ENCODE results near the gene CACNA2D3.

DNA sequence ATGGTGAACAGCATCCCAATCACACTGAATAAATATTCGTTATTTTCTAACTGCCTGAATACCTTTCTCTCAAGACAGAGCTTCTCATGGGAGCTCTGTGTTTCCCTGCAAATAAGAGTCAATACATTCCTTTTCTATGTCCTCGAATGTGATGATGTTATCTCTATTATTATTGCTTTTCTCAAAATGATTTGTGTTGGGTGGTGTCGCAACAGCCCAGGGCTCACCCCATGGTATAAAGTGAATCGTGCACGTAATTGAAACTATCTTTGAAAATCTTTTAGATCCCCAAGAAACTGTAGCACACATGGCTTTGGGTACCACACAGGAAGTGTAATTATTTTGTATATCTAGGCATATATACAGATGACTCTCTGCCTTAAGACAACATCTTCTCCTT, 996.1 kb downstream of the CACNA2D3 start:
- no peak for TF ChIP-seq EZH2 (IDR thresholded peaks at IDR 0.05; ENCODE audit: insufficient read depth, low read length)
- TF ChIP-seq, protein P1, sequence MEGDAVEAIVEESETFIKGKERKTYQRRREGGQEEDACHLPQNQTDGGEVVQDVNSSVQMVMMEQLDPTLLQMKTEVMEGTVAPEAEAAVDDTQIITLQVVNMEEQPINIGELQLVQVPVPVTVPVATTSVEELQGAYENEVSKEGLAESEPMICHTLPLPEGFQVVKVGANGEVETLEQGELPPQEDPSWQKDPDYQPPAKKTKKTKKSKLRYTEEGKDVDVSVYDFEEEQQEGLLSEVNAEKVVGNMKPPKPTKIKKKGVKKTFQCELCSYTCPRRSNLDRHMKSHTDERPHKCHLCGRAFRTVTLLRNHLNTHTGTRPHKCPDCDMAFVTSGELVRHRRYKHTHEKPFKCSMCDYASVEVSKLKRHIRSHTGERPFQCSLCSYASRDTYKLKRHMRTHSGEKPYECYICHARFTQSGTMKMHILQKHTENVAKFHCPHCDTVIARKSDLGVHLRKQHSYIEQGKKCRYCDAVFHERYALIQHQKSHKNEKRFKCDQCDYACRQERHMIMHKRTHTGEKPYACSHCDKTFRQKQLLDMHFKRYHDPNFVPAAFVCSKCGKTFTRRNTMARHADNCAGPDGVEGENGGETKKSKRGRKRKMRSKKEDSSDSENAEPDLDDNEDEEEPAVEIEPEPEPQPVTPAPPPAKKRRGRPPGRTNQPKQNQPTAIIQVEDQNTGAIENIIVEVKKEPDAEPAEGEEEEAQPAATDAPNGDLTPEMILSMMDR (IDR thresholded peaks at IDR 0.05; ENCODE audit: insufficient read depth, low read depth, low read length) = no peak
